Caki2 (cell line): Measurements from ENCODE around the gene TMEM37. TPM values are rescaled to one million over a fixed set of nuclear protein-coding genes. Genes with fewer than 3 reads are reported as not detected.

Experiments used
- DNase-seq: peaks from one replicate; pipeline ENCODE4 v3.0.0-alpha.2; 2015; ENCODE audit warnings: low read depth
- in situ Hi-C: cut with HindIII; loops from 2 replicates; pipeline ENCODE4 v1.10.0; 2016; ENCODE audit warnings: low sequenced_read_pairs, low pct_unique_long_range_greater_than_20kb, mixed read lengths
- total RNA-seq: library from RNA; depleted of rRNA; stranded (reverse); fragments of >200 nt; shearing (Covaris generic); gene quantifications from 2 replicates; pipeline ENCODE4 v1.2.3, GENCODE V29; 2014; ENCODE audit warnings: low replicate concordance

Gene TMEM37
- total RNA-seq, 1 experiment from 2014 or later: 0.10 TPM

DNA sequence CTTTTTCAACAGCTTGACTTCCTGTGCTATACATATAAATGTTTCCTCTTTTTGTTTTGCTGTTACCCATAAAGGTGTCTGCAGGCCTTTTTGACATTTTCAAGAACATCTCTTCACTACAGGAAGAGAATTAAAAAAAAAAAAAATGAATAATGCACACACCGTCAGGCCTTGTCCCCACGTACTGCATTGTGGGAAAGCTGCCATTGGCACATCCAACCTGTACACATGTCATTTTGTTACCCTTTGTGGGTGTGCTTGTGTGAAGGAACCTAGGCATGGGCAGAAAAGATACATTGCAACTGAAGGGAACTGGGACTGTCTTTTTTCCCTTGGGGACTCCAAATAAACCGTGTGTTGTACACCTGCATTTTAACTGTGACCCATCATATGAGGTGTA, 16.8 kb upstream of the TMEM37 start:
- no peak for DNase-seq
- in situ Hi-C loops: no loop called here

DNA sequence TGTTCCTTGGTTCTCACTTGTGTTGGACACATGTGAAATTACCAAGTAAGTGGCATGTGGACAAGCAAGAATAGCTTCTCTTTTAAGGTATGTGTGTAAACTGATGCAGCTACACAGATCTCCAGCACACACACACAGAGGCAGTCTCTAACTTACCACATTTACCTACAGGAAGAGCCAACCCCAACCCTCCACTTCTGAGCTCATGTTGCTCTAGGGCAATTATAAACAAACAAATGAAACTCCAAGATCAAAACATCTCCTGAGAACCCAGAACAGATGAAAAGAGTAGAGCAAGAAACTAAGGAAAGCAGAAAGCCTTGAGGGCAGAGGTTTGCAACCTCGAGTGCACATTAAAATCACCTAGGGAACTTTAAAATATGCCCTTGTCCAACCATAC, 16.0 kb upstream of the TMEM37 start:
- in situ Hi-C loops: no loop called here
- no peak for DNase-seq

- in situ Hi-C loops: no loop called here
- no peak for DNase-seq
These were observed 15.2 kb upstream of the TMEM37 start for GRCh38 chr2:119416299-119416923.

GRCh38 chr2:119417908-119418307, 13.7 kb upstream of the TMEM37 start:
- in situ Hi-C loops: no loop called here
- no peak for DNase-seq

DNA sequence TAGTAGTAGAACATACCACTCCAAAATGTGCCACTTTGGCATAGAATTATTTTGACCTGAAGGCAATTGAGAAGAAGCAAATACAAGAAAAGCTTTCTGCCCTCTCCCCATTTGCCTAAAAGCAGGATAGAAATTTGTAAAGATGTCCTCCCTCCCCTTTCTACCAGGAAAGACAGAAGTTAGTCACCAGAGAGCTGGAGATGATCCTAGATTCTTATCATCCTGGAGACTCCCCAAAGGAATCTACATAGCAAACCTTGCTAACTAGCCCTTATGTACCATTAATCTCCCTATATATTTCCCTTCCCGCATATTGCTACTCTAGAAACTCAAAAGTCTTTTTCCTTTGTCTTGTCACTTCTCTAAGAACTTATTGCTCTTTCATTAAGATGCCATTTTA, 12.6 kb upstream of the TMEM37 start:
- DNase-seq: no peak
- in situ Hi-C loops: no loop called here

DNA sequence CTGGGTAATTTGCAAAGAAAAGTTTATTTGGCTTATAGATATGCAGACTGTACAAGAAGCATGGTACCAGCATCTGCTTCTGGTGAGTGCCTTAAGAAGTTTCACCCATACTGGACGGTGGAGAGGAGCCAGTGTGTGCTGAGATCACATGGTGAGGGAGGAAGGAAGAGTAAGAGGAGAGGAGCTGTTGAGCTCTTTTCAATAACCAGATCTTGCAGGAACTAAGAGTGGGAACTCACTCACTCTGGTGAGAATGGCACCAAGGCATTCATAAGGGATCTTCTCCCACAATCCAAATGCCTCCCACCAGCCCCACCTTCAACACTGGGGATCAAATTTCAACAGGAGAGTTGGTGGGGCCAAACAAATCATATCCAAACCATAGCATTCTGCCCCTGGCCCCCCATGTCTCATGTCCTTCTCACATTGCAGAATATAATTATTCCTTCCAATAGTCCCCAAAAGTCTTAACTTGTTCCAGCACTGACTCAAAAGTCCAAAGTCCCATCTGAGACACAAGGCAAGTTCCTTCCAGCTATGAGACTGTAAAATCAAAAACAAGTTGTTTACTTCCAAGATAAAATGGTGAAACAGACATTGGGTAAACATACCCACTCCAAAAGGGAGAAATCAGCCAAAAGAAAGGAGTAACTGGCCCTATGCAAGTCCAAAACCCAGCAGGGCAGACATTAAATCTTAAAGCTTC, 11.7 kb upstream of the TMEM37 start:
- in situ Hi-C loops: no loop called here
- no peak for DNase-seq

- no peak for DNase-seq
- in situ Hi-C loops: no loop called here
These were observed 10.3 kb upstream of the TMEM37 start for GRCh38 chr2:119421304-119421703.

- in situ Hi-C loops: no loop called here
- no peak for DNase-seq
These were observed 9.9 kb upstream of the TMEM37 start for GRCh38 chr2:119421741-119422140.

GRCh38 chr2:119422360-119423107, 9.1 kb upstream of the TMEM37 start:
- in situ Hi-C loops: no loop called here
- DNase-seq: no peak

GRCh38 chr2:119423108-119423444, 8.6 kb upstream of the TMEM37 start:
- no peak for DNase-seq
- in situ Hi-C loops: no loop called here

DNA sequence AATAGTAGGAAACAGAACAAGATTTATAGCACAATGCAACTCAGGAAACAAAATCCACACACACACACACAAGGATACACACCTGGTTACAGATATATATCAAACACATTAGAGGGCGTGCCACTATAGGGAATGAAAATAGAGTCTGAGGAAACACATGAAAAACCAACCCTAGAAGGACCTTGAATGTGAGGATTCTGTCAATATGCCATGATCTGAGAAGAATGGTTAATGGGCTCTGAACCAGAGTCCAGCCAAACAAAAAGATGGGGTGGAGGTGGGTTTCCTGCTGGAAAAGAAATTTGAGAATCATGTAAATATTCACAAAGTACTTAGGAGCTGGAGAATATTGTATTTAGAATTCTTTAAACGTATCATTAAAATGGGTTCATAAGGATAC, 7.8 kb upstream of the TMEM37 start:
- no peak for DNase-seq
- in situ Hi-C loops: no loop called here

DNA sequence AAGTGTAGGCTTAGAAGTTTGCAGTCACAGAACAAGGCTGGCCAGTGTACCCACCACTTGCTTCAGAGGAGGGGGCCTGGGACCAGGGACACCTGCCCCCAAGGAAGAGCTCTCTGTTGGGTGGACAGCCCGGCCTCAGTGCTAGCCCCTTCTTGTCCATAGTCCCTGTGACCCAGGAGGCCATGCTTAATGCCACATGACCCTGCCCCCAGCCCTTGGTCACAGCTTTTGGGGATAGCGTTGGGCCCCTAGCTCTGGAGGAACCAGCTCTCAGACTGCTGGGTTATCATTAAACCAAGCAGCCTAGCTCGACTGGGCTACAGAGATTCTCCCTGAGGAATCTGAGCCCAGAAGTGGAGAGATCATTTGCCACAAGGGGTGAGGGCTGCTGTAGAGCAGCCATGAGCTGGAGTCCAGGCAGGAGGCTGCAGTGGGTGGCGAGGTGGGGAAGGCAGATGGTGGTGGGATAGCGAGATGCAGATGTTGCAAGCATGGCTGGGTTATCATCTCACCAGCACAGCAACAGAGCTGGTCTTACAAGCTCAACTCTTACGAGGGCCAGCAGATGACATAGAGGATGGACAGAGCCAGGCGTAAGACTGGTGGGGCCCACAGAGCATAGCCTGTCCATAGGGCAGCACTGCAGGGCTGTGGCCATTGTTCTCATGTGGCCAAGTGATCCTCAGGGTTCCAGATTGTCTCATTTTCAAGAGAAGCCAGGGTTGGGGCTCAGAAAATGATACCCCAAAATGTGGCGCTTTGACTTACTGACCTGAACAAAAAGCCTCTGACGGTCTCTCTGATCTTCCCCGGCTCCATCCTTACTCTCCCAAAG, 7.2 kb upstream of the TMEM37 start:
- in situ Hi-C loops: no loop called here
- DNase-seq: no peak

- DNase-seq: no peak
- in situ Hi-C loops: no loop called here
These were observed 6.6 kb upstream of the TMEM37 start for GRCh38 chr2:119425119-119425405.

DNA sequence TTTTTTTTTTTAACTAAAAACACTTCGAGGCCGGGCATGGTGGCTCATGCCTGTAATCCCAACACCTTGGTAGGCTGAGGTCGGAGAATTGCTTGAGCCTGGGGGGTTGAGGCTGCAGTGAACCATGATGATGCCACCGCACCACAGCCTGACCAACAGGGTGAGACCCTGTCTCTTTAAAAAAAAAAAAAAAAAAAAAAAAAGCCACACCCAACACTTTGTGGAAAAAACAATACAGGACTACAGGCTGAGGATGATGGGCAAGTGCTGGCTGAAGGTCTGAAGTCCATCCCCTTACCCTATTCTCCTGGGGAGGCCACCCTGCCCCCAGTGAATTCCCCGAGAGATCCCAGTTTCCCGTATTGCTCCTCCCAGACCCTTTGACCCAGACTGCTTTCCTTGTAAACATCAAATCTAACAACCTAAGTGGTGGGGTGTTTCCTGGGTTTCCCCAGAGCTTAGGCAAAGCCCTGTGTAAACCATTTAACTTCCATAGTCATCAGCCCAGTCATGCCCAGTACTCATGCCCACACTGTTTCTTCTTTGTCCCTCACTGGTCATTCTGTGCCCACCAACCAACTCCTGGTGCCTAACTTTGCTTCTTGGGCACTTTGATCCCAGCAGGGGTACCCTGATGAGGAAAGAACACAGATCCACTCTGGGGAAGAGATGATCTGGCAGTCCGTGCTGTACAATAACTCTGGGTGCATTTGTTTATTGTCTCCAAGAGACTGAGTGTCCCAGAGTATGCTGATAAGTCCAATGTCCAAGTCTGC, 5.8 kb upstream of the TMEM37 start:
- in situ Hi-C loops: no loop called here
- peak; percentile 8 for DNase-seq

DNA sequence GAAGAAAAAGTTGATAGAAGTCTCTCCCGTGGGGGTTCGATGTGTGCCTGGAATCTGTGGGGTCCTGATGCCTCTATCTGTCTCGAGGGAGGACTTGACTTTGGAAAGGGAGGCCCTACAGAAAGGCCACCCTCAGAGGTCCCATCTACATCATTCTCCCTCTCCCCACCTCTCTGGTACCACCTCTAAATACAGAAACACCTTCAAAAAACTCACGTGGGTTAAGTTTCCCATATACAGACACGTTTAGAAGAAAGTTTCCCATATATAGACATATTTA, 5.3 kb upstream of the TMEM37 start:
- DNase-seq: no peak
- in situ Hi-C loops: no loop called here

DNA sequence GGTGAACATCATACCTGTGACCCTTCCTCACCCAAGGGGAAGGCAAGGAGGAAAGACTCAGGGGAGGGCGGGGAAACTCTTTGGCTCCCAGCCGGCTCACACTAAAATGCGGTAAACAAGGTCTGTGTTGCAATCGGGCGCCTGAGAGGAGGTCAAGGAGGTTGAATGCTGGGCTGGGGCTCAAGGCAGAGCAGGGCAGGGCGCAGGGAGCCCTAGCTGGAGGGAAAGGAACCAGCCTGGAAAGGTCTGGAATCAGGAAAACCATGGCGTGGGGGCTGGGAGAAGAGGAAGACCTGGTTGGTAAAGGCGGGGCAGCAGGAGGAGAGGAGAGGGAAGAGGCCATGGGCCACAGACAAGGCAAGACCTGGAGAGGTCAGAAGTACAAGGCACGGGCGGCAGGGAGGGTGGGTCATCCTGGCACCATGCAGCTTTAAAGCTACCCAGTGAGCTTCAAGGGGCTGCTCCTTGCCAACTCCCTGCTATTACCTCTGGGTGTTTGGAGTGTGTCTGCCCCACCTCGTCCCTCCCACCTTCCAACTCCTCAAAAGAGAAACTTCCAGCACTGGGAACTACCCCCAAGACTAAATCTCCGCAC, 4.8 kb upstream of the TMEM37 start:
- DNase-seq: no peak
- in situ Hi-C loops: no loop called here

GRCh38 chr2:119427756-119428155, 3.9 kb upstream of the TMEM37 start:
- no peak for DNase-seq
- in situ Hi-C loops: no loop called here

DNA sequence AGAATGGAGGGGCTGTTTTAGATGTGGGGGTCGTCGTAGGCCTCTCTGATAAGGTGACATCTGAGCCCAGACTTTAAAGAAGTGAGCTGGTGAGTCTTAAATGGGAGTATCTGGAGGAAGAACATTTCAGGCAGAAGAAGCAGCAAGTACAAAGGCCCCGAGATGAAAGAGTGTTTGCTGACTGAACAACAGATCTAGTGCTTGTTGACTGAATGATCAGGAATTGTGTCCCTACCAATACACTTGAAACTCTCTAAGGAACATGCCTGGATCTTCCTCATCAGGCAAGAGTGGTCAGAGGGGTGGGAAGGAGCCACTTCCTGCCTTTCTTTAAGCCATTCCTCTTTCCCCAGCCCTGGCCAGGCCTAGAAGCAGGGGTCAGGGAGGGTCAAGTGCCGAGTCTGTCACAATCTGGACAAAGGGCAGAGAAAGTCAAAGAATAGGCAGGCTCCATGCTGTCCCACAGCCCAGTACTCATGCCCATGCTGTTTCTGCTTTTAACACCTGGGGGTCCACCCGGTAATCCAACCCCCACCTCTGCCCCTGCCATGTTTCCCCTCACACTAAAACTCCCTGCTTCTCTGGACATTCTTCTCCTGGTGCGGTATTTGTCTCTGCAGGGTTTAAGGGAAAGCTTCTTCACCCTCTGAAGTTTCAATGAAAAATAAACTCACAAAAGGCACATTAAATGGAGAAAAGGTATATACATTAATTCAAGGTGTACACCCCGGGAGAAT, 3.0 kb upstream of the TMEM37 start:
- in situ Hi-C loops: no loop called here

More for the DNA sequence above, 3.0 kb upstream of the TMEM37 start:
- no peak for DNase-seq
